Ureter (tissue), 1 donor: ENCODE data around the gene RAB29. TPM values are rescaled to one million over a fixed set of nuclear protein-coding genes. Genes with fewer than 3 reads are reported as not detected.
"Not testable (repeated sequence)": the region's sequence is repeated elsewhere in the genome, so short reads cannot be mapped to it uniquely, and the experiment has no call there.

Experiments used
- DNase-seq: peaks from one replicate; pipeline ENCODE4 v3.0.0-alpha.2; 2020; ENCODE audit warnings: low spot score
- total RNA-seq: library from RNA; stranded (reverse); gene quantifications from one replicate; pipeline ENCODE4 v1.2.4, GENCODE V29; 2023
- donor health status: DM: yes; HTN: yes; CAD: no.

The RAB29 gene
- total RNA-seq, 1 donor from 2014 or later: 19.2 TPM

GRCh38 chr1:205725514-205725913 lies 49.8 kb downstream of the RAB29 start:
- no peak for DNase-seq

GRCh38 chr1:205720740-205721139 lies 54.5 kb downstream of the RAB29 start:
- not testable (repeated sequence) for DNase-seq

- DNase-seq: no peak
Measured at GRCh38 chr1:205719762-205720161, 55.5 kb downstream of the RAB29 start.

GRCh38 chr1:205719015-205719414 lies 56.3 kb downstream of the RAB29 start:
- no peak for DNase-seq

Other genes with a start within 250 kb of the RAB29 start
- 88.7 TPM for gene ELK4, start 143.5 kb downstream of the RAB29 start, total RNA-seq
- 3.7 TPM for gene SLC45A3, start 95.0 kb downstream of the RAB29 start, total RNA-seq
- 189 TPM for gene NUCKS1, start 25.3 kb downstream of the RAB29 start, total RNA-seq
- gene SLC41A1, start 37.7 kb upstream of the RAB29 start, total RNA-seq: 27.4 TPM
- gene PM20D1, start 74.7 kb upstream of the RAB29 start, total RNA-seq: 23.7 TPM
- 0.13 TPM for gene SLC26A9, start 168.0 kb upstream of the RAB29 start, total RNA-seq
- gene RAB7B, start 227.9 kb upstream of the RAB29 start, total RNA-seq: 11.7 TPM
- gene CTSE, start 248.4 kb upstream of the RAB29 start, total RNA-seq: 25.3 TPM